GM12878 (cell line): Measurements from ENCODE around the gene DYNC1H1.

ENCODE experiments used
- EP300 ChIP-seq, 2 experiments: fragments of 150-350 bp in 1 of 2; IDR thresholded peaks; 2 replicates each; pipeline ENCODE4 v1.6.1; 2011 to 2012; ENCODE audit warnings: low read depth in 2 of 2, low read length in 2 of 2, borderline replicate concordance in 1 of 2, improper control_type of control experiment in 1 of 2, inconsistent platforms in 1 of 2; ENCODE audit not compliant: control insufficient read depth in 1 of 2
- ETV6 ChIP-seq, 2 experiments: fragments of 450-650 bp in 1 of 2; IDR thresholded peaks in 1 of 2; conservative IDR thresholded peaks in 1 of 2; 2 replicates each; pipeline ENCODE4 v1.6.1; 2014; ENCODE audit warnings: antibody characterized with exemption in 1 of 2, borderline replicate concordance in 1 of 2, low read depth in 1 of 2, mild to moderate bottlenecking in 1 of 2, moderate library complexity in 1 of 2
- SMC3 ChIP-seq: IDR thresholded peaks from 2 replicates; pipeline ENCODE4 v1.6.1; 2011; ENCODE audit warnings: low read length, improper control_type of control experiment, borderline replicate concordance
- TF ChIP-seq, protein P1 (sequence below), 3 experiments: IDR thresholded peaks in 2 of 3; conservative IDR thresholded peaks in 1 of 3; 2 replicates each; pipeline ENCODE4 v1.5.1; 2011; ENCODE audit warnings: low read depth in 3 of 3, low read length in 3 of 3, mild to moderate bottlenecking in 3 of 3, control low read depth in 2 of 3, moderate library complexity in 2 of 3, inconsistent platforms in 1 of 3, mixed read lengths in 1 of 3; ENCODE audit not compliant: control insufficient read depth in 2 of 3, insufficient read depth in 1 of 3; ENCODE audit errors: extremely low read depth in 1 of 3

- TF ChIP-seq SMC3 (no peak), EP300 (IDR thresholded peaks at IDR 0.05; ENCODE audit: borderline replicate concordance in 1 of 2, control insufficient read depth in 1 of 2, low read depth in 2 of 2, low read length in 2 of 2) (no peak), ETV6 (conservative IDR thresholded peaks at IDR 0.05 in 1 of 2, IDR thresholded peaks at IDR 0.05 in 1 of 2; ENCODE audit: borderline replicate concordance in 1 of 2, low read depth in 1 of 2) (no peak)
- TF ChIP-seq, protein P1, sequence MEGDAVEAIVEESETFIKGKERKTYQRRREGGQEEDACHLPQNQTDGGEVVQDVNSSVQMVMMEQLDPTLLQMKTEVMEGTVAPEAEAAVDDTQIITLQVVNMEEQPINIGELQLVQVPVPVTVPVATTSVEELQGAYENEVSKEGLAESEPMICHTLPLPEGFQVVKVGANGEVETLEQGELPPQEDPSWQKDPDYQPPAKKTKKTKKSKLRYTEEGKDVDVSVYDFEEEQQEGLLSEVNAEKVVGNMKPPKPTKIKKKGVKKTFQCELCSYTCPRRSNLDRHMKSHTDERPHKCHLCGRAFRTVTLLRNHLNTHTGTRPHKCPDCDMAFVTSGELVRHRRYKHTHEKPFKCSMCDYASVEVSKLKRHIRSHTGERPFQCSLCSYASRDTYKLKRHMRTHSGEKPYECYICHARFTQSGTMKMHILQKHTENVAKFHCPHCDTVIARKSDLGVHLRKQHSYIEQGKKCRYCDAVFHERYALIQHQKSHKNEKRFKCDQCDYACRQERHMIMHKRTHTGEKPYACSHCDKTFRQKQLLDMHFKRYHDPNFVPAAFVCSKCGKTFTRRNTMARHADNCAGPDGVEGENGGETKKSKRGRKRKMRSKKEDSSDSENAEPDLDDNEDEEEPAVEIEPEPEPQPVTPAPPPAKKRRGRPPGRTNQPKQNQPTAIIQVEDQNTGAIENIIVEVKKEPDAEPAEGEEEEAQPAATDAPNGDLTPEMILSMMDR (IDR thresholded peaks at IDR 0.05 in 2 of 3, conservative IDR thresholded peaks at IDR 0.05 in 1 of 3; ENCODE audit: control insufficient read depth in 2 of 3, extremely low read depth in 1 of 3, insufficient read depth in 1 of 3, low read depth in 3 of 3, low read length in 3 of 3) = no peak
Observed at GRCh38 chr14:101922866-101923265, 41.5 kb upstream of the DYNC1H1 start.
